ENCODE measurements around the gene KICS2.

KICS2 gene

GRCh38 chr12:64184216-64184615, 37.9 kb downstream of the KICS2 start:
- TF ChIP-seq CTCF (IDR thresholded peaks at IDR 0.05; ENCODE audit: control insufficient read depth, insufficient read depth, low read depth, low read length, missing control alignments), result no peak
- DNase-seq (ENCODE audit: low read depth), result no peak
- H3K4me3 ChIP-seq (ENCODE audit: control insufficient read depth, low read depth, low read length), result no peak overlapping the region

GRCh38 chr12:64181430-64182291, 40.4 kb downstream of the KICS2 start:
- DNase-seq (ENCODE audit: low read depth), result peak; percentile 88
- peak; percentile 64 for TF ChIP-seq CTCF (IDR thresholded peaks at IDR 0.05; ENCODE audit: control insufficient read depth, insufficient read depth, low read depth, low read length, missing control alignments)
- no peak overlapping the region for H3K4me3 ChIP-seq (ENCODE audit: control insufficient read depth, low read depth, low read length)

GRCh38 chr12:64180951-64181350, 41.1 kb downstream of the KICS2 start:
- no peak for DNase-seq (ENCODE audit: low read depth)
- TF ChIP-seq CTCF (IDR thresholded peaks at IDR 0.05; ENCODE audit: control insufficient read depth, insufficient read depth, low read depth, low read length, missing control alignments), result no peak
- no peak overlapping the region for H3K4me3 ChIP-seq (ENCODE audit: control insufficient read depth, low read depth, low read length)

- TF ChIP-seq CTCF (IDR thresholded peaks at IDR 0.05; ENCODE audit: control insufficient read depth, insufficient read depth, low read depth, low read length, missing control alignments), result no peak
- H3K4me3 ChIP-seq (ENCODE audit: control insufficient read depth, low read depth, low read length), result no peak overlapping the region
- DNase-seq (ENCODE audit: low read depth), result no peak
Observed at GRCh38 chr12:64178122-64178521, 44.0 kb downstream of the KICS2 start.

- TF ChIP-seq CTCF (IDR thresholded peaks at IDR 0.05; ENCODE audit: control insufficient read depth, insufficient read depth, low read depth, low read length, missing control alignments), result no peak
- no peak overlapping the region for H3K4me3 ChIP-seq (ENCODE audit: control insufficient read depth, low read depth, low read length)
- DNase-seq (ENCODE audit: low read depth), result no peak
Observed at GRCh38 chr12:64177001-64177400, 45.1 kb downstream of the KICS2 start.

GRCh38 chr12:64175254-64175945, 46.7 kb downstream of the KICS2 start:
- no peak for TF ChIP-seq CTCF (IDR thresholded peaks at IDR 0.05; ENCODE audit: control insufficient read depth, insufficient read depth, low read depth, low read length, missing control alignments)
- DNase-seq (ENCODE audit: low read depth), result no peak
- no peak overlapping the region for H3K4me3 ChIP-seq (ENCODE audit: control insufficient read depth, low read depth, low read length)
